GM11168 (cell line): ENCODE results near the gene MAB21L4.

Experiments used
- in situ Hi-C: fragments of 300-500 bp; cut with MboI; formaldehyde crosslinking; loops from one replicate; pipeline ENCODE4 v1.12.0; 2022; ENCODE audit warnings: low sequenced_read_pairs; ENCODE audit not compliant: unreplicated experiment

MAB21L4 gene

GRCh38 chr2:240913810-240914644, 18.1 kb upstream of the MAB21L4 start:
- in situ Hi-C loops: no loop called here

- in situ Hi-C loops: no loop called here
Measured at GRCh38 chr2:240912878-240913809, 17.2 kb upstream of the MAB21L4 start.

GRCh38 chr2:240911641-240912265, 15.8 kb upstream of the MAB21L4 start:
- in situ Hi-C loops: no loop called here

GRCh38 chr2:240909216-240909974, 13.4 kb upstream of the MAB21L4 start:
- in situ Hi-C loops: no loop called here

- in situ Hi-C loops: no loop called here
Measured at GRCh38 chr2:240906911-240907590, 11.1 kb upstream of the MAB21L4 start.

- in situ Hi-C loops: no loop called here
Measured at GRCh38 chr2:240906141-240906910, 10.4 kb upstream of the MAB21L4 start, which contains the start of gene CROCC2. CROCC2 (plus strand) TSS chr2:240906336; CDS start chr2:240906514, 178 bp downstream.

GRCh38 chr2:240905176-240905781, 9.3 kb upstream of the MAB21L4 start:
- in situ Hi-C loops: no loop called here

- in situ Hi-C loops: no loop called here
Measured at GRCh38 chr2:240904216-240905175, 8.5 kb upstream of the MAB21L4 start.

- in situ Hi-C loops: no loop called here
Measured at GRCh38 chr2:240903191-240904060, 7.5 kb upstream of the MAB21L4 start.

- in situ Hi-C loops: no loop called here
Measured at GRCh38 chr2:240902615-240903041, 6.7 kb upstream of the MAB21L4 start.

GRCh38 chr2:240901986-240902614, 6.1 kb upstream of the MAB21L4 start:
- in situ Hi-C loops: no loop called here

GRCh38 chr2:240900141-240900860, 4.3 kb upstream of the MAB21L4 start:
- in situ Hi-C loops: no loop called here

GRCh38 chr2:240899468-240899865, 3.5 kb upstream of the MAB21L4 start:
- in situ Hi-C loops: no loop called here

GRCh38 chr2:240898731-240899467, 2.9 kb upstream of the MAB21L4 start:
- in situ Hi-C loops: no loop called here
